GM21723 (cell line): Measurements from ENCODE around the gene PPP6R1.

Experiments used
- ATAC-seq: cut with Tn5 transposase; IDR thresholded peaks from one replicate; pipeline ENCODE4 v1.9.1; 2021; ENCODE audit warnings: mild to moderate bottlenecking, moderate library complexity; ENCODE audit not compliant: unreplicated experiment

PPP6R1 gene

GRCh38 chr19:55244004-55244680 lies 14.7 kb downstream of the PPP6R1 start:
- no peak for ATAC-seq

DNA sequence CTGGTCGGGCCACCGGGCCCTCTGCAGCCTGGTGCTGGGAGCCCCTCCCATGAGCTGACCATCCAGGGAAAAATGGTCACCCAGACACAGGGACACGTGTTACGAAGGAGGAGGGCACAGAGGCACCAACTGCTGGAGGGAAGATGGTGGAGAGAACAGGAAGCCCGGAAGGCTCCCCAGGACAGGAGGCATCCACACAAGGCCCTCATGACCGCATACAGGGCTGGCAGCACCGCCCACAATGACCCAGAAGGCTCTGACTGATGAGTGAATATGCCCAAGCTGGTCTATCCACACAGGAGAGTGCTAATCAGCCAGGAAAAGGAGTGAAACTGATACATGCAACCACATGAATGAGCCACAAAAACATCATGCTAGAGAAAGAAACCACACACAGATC lies 16.3 kb downstream of the PPP6R1 start:
- ATAC-seq, result no peak

GRCh38 chr19:55241935-55242464 lies 16.8 kb downstream of the PPP6R1 start:
- ATAC-seq, result no peak

DNA sequence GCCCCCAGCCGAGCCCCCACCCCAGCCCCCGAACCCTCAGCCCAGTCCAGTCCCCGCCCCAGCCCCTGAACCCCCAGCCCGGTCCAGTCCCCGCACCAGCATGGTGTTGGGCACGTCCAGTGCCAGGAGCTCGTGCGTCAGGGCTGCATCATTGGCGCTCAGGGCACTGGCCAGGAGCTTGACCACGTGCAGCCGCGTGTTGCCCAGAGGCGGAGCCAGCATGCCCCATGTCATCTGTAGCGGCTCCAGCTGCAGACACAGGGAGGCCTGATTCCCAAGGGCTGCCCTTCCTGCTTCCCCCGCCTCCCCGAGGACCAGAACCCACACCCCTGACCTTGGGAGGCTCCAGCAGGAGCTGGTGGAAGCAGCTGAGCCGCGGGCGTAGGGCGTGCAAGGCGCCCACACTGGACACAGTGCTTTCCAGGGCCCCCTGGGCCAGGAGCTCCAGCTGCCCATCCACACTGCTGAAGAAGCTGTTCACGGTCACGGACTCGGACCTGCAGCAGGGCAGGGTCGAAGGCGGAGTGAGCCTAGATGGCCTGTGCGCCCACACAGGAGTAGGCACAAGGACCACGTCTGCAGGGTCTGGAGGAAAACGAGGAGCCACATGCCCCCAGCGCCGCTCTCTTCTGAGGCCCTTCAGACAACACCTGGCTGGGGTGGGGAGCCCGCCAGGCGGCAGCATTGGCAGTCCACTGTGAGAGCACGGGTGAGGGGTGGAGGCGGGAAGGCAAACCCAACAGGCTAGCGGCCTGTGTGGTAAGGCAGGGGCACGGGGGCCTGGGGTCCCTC lies 17.5 kb downstream of the PPP6R1 start:
- ATAC-seq, result no peak

DNA sequence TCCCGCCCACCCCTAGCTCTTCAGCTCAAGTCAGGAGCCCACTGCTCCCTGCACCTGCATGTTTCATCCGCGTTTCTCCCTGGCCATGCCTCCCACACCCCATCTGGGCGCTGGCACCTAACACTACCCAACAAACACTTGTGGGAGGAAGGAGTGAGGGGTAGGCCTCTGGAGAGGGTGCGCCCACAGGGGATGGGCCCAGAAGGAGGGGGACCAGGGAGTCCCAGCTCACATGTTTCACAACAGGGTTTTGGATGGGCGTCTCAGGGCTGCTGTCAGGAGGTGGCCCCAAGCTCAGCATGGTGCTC lies 18.1 kb downstream of the PPP6R1 start:
- ATAC-seq, result no peak

DNA sequence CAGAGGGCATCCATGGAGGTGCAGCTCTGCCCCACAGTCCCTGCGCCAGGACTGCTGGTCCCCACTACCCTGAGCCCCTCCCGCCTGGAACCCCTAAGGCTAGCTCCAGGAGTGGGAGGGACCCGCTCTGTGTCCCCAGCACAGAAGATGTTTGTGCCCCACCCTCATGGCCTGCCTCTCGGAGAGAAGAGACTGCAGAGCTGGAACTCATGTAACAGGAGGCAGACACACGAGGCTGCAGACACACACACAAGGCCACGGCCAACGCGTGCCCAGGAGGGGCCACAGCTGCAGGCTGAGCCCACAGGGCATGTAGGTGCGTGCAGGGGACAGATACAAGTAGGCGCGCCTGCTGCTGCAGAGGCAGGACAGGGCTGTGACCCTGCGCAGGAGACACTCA lies 19.8 kb downstream of the PPP6R1 start:
- no peak for ATAC-seq

- no peak for ATAC-seq
These were observed 20.8 kb downstream of the PPP6R1 start for GRCh38 chr19:55238030-55238429.

- ATAC-seq, result no peak
These were observed 25.8 kb downstream of the PPP6R1 start for GRCh38 chr19:55232986-55233385.

DNA sequence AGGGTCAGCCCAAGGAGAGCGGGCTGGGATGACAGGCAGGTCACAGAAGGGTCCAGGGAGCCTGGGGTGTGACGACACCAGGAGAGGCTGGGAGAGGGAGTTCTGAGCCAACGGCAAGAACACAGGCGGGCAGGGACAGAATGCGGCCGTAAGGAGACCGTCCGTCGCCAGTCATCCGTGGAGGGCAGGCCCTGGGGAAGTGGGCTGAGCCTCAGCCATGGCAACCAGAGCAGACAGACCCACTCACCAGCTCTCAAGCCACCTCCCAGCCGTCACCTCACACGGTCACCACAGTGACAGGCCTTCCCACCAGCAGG lies 26.6 kb downstream of the PPP6R1 start:
- ATAC-seq, result no peak

GRCh38 chr19:55231391-55232285 lies 27.2 kb downstream of the PPP6R1 start:
- no peak for ATAC-seq

- ATAC-seq, result no peak
These were observed 28.0 kb downstream of the PPP6R1 start for GRCh38 chr19:55230780-55231179.

- no peak for ATAC-seq
These were observed 28.5 kb downstream of the PPP6R1 start for GRCh38 chr19:55230329-55230728.

GRCh38 chr19:55229789-55230182 lies 29.0 kb downstream of the PPP6R1 start:
- no peak for ATAC-seq

DNA sequence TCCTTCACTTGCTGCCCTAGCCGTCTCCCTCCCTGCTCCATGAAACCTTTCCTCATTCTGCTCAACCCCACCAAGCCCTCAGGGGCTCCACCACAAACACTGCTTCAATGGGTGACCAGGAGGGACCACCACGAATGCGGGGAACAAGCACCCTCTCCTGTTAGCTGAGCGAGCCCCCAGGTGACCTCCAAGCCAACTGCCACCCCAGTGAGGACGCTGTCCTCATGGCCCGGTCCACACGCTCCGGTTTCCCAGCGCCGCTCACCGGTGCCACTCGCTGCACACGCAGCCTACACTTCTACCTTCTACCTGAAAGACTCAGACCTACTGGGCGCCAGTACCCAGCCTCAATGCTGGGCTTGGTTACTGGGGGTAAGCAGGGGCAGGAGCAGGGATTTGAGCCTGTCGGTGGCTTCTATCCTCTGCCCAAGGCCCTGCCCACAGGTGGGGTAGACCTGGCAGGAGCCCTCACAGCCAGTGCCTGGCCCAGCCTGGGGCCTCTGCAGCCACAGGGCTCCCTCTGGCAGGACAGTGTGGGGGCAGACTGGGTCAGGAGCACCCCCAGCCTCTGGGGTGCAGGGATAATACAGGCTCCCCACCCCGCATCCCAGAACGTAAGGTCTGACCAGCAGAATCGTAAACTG lies 29.6 kb downstream of the PPP6R1 start:
- no peak for ATAC-seq

DNA sequence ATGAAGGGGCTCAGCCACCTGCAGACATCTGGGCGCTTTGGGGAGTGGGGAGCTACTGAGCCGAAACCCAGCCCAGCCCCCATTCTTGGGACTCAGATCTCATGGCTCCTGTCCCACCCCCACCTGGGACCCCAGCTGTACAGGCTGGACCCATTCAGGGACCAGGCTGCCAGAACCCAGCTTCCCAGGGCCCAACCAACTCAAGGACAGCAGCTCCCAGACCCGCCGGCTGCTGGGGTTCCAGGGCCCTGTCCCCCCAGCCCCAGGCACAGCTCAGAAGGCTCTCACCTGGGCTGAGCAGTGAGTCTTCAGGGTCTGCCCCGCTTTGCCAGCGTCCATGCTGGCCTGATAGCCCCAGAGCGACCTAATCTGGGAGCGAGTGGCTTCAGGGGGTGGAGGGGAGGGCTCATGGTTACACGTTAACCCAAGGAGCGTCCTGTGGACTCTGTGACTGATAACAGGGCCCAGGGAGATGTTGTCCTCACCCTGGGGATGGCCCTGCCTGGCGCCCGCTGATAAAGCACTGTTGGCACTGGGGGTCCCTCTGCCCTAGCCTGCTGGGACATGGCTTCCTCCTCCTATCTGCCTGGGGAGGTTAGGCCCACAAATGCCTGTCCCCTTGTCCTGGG lies 30.3 kb downstream of the PPP6R1 start, which contains the start of gene TMEM86B:
TSS of gene TMEM86B (minus strand) at position 361 of the 629 bp plus-strand sequence. CDS start at position 339, 22 bp downstream.
- no peak for ATAC-seq

- no peak for ATAC-seq
These were observed 30.8 kb downstream of the PPP6R1 start for GRCh38 chr19:55228015-55228391.

GRCh38 chr19:55227241-55228014 lies 31.4 kb downstream of the PPP6R1 start:
- no peak for ATAC-seq

- no peak for ATAC-seq
These were observed 32.0 kb downstream of the PPP6R1 start for GRCh38 chr19:55226788-55227187.

DNA sequence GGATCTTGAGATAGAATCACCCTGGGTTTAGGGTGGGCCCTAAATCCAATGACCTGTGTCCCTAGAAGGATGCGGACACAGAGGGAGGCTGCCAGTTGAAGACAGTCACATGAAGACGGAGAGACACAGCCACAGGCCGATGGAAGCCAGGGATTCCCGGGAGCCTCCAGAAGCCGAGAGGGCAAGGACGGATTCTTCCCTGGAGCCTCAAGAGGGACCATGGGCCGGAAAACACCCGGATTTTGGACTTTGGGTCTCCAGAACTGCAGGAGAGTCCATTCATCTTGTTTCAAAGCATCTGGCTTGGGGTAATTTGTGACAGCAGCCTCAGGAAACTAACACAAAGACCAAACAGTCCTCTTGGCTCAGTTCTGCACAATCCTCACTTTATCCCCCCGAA lies 32.5 kb downstream of the PPP6R1 start:
- no peak for ATAC-seq
